OCI-LY1 (cell line): ENCODE data around the gene IL16.

Experiments
- EZH2 ChIP-seq: fragments of 200-600 bp; sonication (generic), shearing (Covaris generic); IDR thresholded peaks from 2 replicates; pipeline ENCODE4 v1.8.0; 2017; ENCODE audit warnings: borderline replicate concordance, mixed run types, mild to moderate bottlenecking, antibody characterized with exemption, low read length, moderate library complexity, mixed read lengths
- TF ChIP-seq, protein P1 (sequence below): fragments of 200-600 bp; sonication (generic), shearing (Covaris generic); IDR thresholded peaks from 2 replicates; pipeline ENCODE4 v1.5.1; 2017; ENCODE audit warnings: mild to moderate bottlenecking, antibody characterized with exemption, low read length, moderate library complexity, mixed read lengths

- TF ChIP-seq, protein P1, sequence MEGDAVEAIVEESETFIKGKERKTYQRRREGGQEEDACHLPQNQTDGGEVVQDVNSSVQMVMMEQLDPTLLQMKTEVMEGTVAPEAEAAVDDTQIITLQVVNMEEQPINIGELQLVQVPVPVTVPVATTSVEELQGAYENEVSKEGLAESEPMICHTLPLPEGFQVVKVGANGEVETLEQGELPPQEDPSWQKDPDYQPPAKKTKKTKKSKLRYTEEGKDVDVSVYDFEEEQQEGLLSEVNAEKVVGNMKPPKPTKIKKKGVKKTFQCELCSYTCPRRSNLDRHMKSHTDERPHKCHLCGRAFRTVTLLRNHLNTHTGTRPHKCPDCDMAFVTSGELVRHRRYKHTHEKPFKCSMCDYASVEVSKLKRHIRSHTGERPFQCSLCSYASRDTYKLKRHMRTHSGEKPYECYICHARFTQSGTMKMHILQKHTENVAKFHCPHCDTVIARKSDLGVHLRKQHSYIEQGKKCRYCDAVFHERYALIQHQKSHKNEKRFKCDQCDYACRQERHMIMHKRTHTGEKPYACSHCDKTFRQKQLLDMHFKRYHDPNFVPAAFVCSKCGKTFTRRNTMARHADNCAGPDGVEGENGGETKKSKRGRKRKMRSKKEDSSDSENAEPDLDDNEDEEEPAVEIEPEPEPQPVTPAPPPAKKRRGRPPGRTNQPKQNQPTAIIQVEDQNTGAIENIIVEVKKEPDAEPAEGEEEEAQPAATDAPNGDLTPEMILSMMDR = no peak
- TF ChIP-seq EZH2 = no peak
Measured at GRCh38 chr15:81288040-81288439, 91.4 kb downstream of the IL16 start.
